Measurements from ENCODE around the gene ING3.

ING3 gene

GRCh38 chr7:120959929-120960484, 9.4 kb downstream of the ING3 start:
- Histone ChIP-seq H2BK5ac (ENCODE audit: low read length) (no peak overlapping the region), H3K4me2 (ENCODE audit: insufficient read depth, low read length, poor library complexity, severe bottlenecking) (no peak overlapping the region), H3K4me1 (ENCODE audit: control insufficient read depth in 2 of 2, insufficient read depth in 1 of 2, low read depth in 1 of 2, low read length in 2 of 2) (no peaks in the 10 kb centered on the region), H2BK15ac (ENCODE audit: low read length) (no peak overlapping the region), H3K4me3 (ENCODE audit: low read length in 2 of 2) (no peak overlapping the region), H3K14ac (ENCODE audit: low read length) (no peak overlapping the region), H2BK12ac (ENCODE audit: low read length) (no peak overlapping the region), H2BK120ac (ENCODE audit: low read depth, low read length) (no peak overlapping the region), H3K79me1 (ENCODE audit: low read depth, low read length) (no peaks in the 10 kb centered on the region), H4K8ac (ENCODE audit: low read depth, low read length) (no peak overlapping the region), H4K91ac (ENCODE audit: low read depth, low read length, poor library complexity) (no peak overlapping the region), H3K9me3 (replicated peaks in 1 of 2; ENCODE audit: control insufficient read depth in 2 of 2, insufficient read depth in 1 of 2, low read depth in 1 of 2, low read length in 2 of 2) (no peaks in the 10 kb centered on the region), H3K36me3 (replicated peaks in 1 of 2; ENCODE audit: control insufficient read depth in 2 of 2, insufficient read depth in 2 of 2, low read length in 2 of 2) (peaks cover 2 to 39% of the 10 kb centered on the region in 2 donors), H2AFZ (ENCODE audit: low read length) (no peak overlapping the region), H3K27me3 (ENCODE audit: control insufficient read depth in 3 of 3, insufficient read depth in 3 of 3, low read depth in 1 of 3, low read length in 3 of 3) (no peaks in the 10 kb centered on the region), H3K18ac (ENCODE audit: low read length) (no peak overlapping the region), H3K4ac (ENCODE audit: low read length) (no peak overlapping the region), H3K23ac (ENCODE audit: low read depth, low read length, poor library complexity) (no peak overlapping the region), H3K9ac (ENCODE audit: low read depth, low read length, poor library complexity) (no peak overlapping the region), H2AK5ac (ENCODE audit: low read depth, low read length) (no peak overlapping the region), H3K27ac (replicated peaks; ENCODE audit: low read length) (no peak overlapping the region)
- DNase-seq (ENCODE audit: low spot score) = no peak
- WGBS, 2 donors (ENCODE audit: extremely low coverage in 2 of 2, insufficient read length in 2 of 2, insufficient replicate concordance in 1 of 2) = no CpG with 5 or more reads among the region's 8 CpGs

GRCh38 chr7:120960714-120961113, 10.1 kb downstream of the ING3 start:
- no peak overlapping the region for H2AFZ ChIP-seq (ENCODE audit: low read length)
- H3K27ac ChIP-seq (replicated peaks; ENCODE audit: low read length) = no peak overlapping the region
- H3K4me3 ChIP-seq (ENCODE audit: low read length in 2 of 2) = no peak overlapping the region
- no peak overlapping the region for H4K91ac ChIP-seq (ENCODE audit: low read depth, low read length, poor library complexity)
- no peak for DNase-seq (ENCODE audit: low spot score)
- H3K18ac ChIP-seq (ENCODE audit: low read length) = no peak overlapping the region
- no peak overlapping the region for H2BK15ac ChIP-seq (ENCODE audit: low read length)
- no peak overlapping the region for H2AK5ac ChIP-seq (ENCODE audit: low read depth, low read length)
- H2BK120ac ChIP-seq (ENCODE audit: low read depth, low read length) = no peak overlapping the region
- H3K36me3 ChIP-seq (replicated peaks in 1 of 2; ENCODE audit: control insufficient read depth in 2 of 2, insufficient read depth in 2 of 2, low read length in 2 of 2) = peaks cover 2 to 39% of the 10 kb centered on the region in 2 donors
- H3K14ac ChIP-seq (ENCODE audit: low read length) = no peak overlapping the region
- no peaks in the 10 kb centered on the region for H3K4me1 ChIP-seq (ENCODE audit: control insufficient read depth in 2 of 2, insufficient read depth in 1 of 2, low read depth in 1 of 2, low read length in 2 of 2)
- no peaks in the 10 kb centered on the region for H3K27me3 ChIP-seq (ENCODE audit: control insufficient read depth in 3 of 3, insufficient read depth in 3 of 3, low read depth in 1 of 3, low read length in 3 of 3)
- no peak overlapping the region for H3K23ac ChIP-seq (ENCODE audit: low read depth, low read length, poor library complexity)
- no peaks in the 10 kb centered on the region for H3K9me3 ChIP-seq (replicated peaks in 1 of 2; ENCODE audit: control insufficient read depth in 2 of 2, insufficient read depth in 1 of 2, low read depth in 1 of 2, low read length in 2 of 2)
- no CpG with 5 or more reads among the region's 1 CpG for WGBS, 2 donors (ENCODE audit: extremely low coverage in 2 of 2, insufficient read length in 2 of 2, insufficient replicate concordance in 1 of 2)
- no peak overlapping the region for H3K4ac ChIP-seq (ENCODE audit: low read length)
- H2BK12ac ChIP-seq (ENCODE audit: low read length) = no peak overlapping the region
- no peak overlapping the region for H3K9ac ChIP-seq (ENCODE audit: low read depth, low read length, poor library complexity)
- H4K8ac ChIP-seq (ENCODE audit: low read depth, low read length) = no peak overlapping the region
- H2BK5ac ChIP-seq (ENCODE audit: low read length) = no peak overlapping the region
- H3K4me2 ChIP-seq (ENCODE audit: insufficient read depth, low read length, poor library complexity, severe bottlenecking) = no peak overlapping the region
- no peaks in the 10 kb centered on the region for H3K79me1 ChIP-seq (ENCODE audit: low read depth, low read length)

GRCh38 chr7:120961638-120962173, 11.1 kb downstream of the ING3 start:
- H2BK5ac ChIP-seq (ENCODE audit: low read length) = no peak overlapping the region
- no CpG with 5 or more reads among the region's 1 CpG for WGBS, 2 donors (ENCODE audit: extremely low coverage in 2 of 2, insufficient read length in 2 of 2, insufficient replicate concordance in 1 of 2)
- H3K4me1 ChIP-seq (ENCODE audit: control insufficient read depth in 2 of 2, insufficient read depth in 1 of 2, low read depth in 1 of 2, low read length in 2 of 2) = peaks cover 0 to 3% of the 10 kb centered on the region in 2 donors
- H3K14ac ChIP-seq (ENCODE audit: low read length) = no peak overlapping the region
- H2BK12ac ChIP-seq (ENCODE audit: low read length) = no peak overlapping the region
- H4K91ac ChIP-seq (ENCODE audit: low read depth, low read length, poor library complexity) = no peak overlapping the region
- H2AK5ac ChIP-seq (ENCODE audit: low read depth, low read length) = no peak overlapping the region
- H3K9me3 ChIP-seq (replicated peaks in 1 of 2; ENCODE audit: control insufficient read depth in 2 of 2, insufficient read depth in 1 of 2, low read depth in 1 of 2, low read length in 2 of 2) = no peaks in the 10 kb centered on the region
- no peak overlapping the region for H3K4ac ChIP-seq (ENCODE audit: low read length)
- no peak overlapping the region for H3K4me3 ChIP-seq (ENCODE audit: low read length in 2 of 2)
- no peak overlapping the region for H4K8ac ChIP-seq (ENCODE audit: low read depth, low read length)
- no peak overlapping the region for H2AFZ ChIP-seq (ENCODE audit: low read length)
- H3K79me1 ChIP-seq (ENCODE audit: low read depth, low read length) = no peaks in the 10 kb centered on the region
- no peak overlapping the region for H3K18ac ChIP-seq (ENCODE audit: low read length)
- H3K23ac ChIP-seq (ENCODE audit: low read depth, low read length, poor library complexity) = no peak overlapping the region
- peaks cover 2 to 39% of the 10 kb centered on the region in 2 donors for H3K36me3 ChIP-seq (replicated peaks in 1 of 2; ENCODE audit: control insufficient read depth in 2 of 2, insufficient read depth in 2 of 2, low read length in 2 of 2)
- no peak overlapping the region for H2BK120ac ChIP-seq (ENCODE audit: low read depth, low read length)
- H3K4me2 ChIP-seq (ENCODE audit: insufficient read depth, low read length, poor library complexity, severe bottlenecking) = no peak overlapping the region
- H3K27ac ChIP-seq (replicated peaks; ENCODE audit: low read length) = no peak overlapping the region
- H3K27me3 ChIP-seq (ENCODE audit: control insufficient read depth in 3 of 3, insufficient read depth in 3 of 3, low read depth in 1 of 3, low read length in 3 of 3) = no peaks in the 10 kb centered on the region
- no peak overlapping the region for H3K9ac ChIP-seq (ENCODE audit: low read depth, low read length, poor library complexity)
- no peak overlapping the region for H2BK15ac ChIP-seq (ENCODE audit: low read length)
- DNase-seq (ENCODE audit: low spot score) = no peak

- H3K4ac ChIP-seq (ENCODE audit: low read length) = no peak overlapping the region
- no peak overlapping the region for H3K4me3 ChIP-seq (ENCODE audit: low read length in 2 of 2)
- no peak overlapping the region for H3K4me2 ChIP-seq (ENCODE audit: insufficient read depth, low read length, poor library complexity, severe bottlenecking)
- no peak overlapping the region for H3K23ac ChIP-seq (ENCODE audit: low read depth, low read length, poor library complexity)
- no peak overlapping the region for H3K27ac ChIP-seq (replicated peaks; ENCODE audit: low read length)
- no peak overlapping the region for H2BK5ac ChIP-seq (ENCODE audit: low read length)
- H2BK12ac ChIP-seq (ENCODE audit: low read length) = no peak overlapping the region
- H3K36me3 ChIP-seq (replicated peaks in 1 of 2; ENCODE audit: control insufficient read depth in 2 of 2, insufficient read depth in 2 of 2, low read length in 2 of 2) = peaks cover 4 to 51% of the 10 kb centered on the region in 2 donors
- no peak for DNase-seq (ENCODE audit: low spot score)
- no peaks in the 10 kb centered on the region for H3K27me3 ChIP-seq (ENCODE audit: control insufficient read depth in 3 of 3, insufficient read depth in 3 of 3, low read depth in 1 of 3, low read length in 3 of 3)
- no peaks in the 10 kb centered on the region for H3K9me3 ChIP-seq (replicated peaks in 1 of 2; ENCODE audit: control insufficient read depth in 2 of 2, insufficient read depth in 1 of 2, low read depth in 1 of 2, low read length in 2 of 2)
- no peak overlapping the region for H2AFZ ChIP-seq (ENCODE audit: low read length)
- H3K9ac ChIP-seq (ENCODE audit: low read depth, low read length, poor library complexity) = no peak overlapping the region
- H3K18ac ChIP-seq (ENCODE audit: low read length) = no peak overlapping the region
- no peak overlapping the region for H2BK120ac ChIP-seq (ENCODE audit: low read depth, low read length)
- no peak overlapping the region for H2AK5ac ChIP-seq (ENCODE audit: low read depth, low read length)
- peaks cover 0 to 5% of the 10 kb centered on the region in 2 donors for H3K4me1 ChIP-seq (ENCODE audit: control insufficient read depth in 2 of 2, insufficient read depth in 1 of 2, low read depth in 1 of 2, low read length in 2 of 2)
- no peak overlapping the region for H4K8ac ChIP-seq (ENCODE audit: low read depth, low read length)
- H4K91ac ChIP-seq (ENCODE audit: low read depth, low read length, poor library complexity) = no peak overlapping the region
- H3K79me1 ChIP-seq (ENCODE audit: low read depth, low read length) = no peaks in the 10 kb centered on the region
- WGBS, 2 donors (ENCODE audit: extremely low coverage in 2 of 2, insufficient read length in 2 of 2, insufficient replicate concordance in 1 of 2) = no CpG with 5 or more reads among the region's 1 CpG
- no peak overlapping the region for H3K14ac ChIP-seq (ENCODE audit: low read length)
- H2BK15ac ChIP-seq (ENCODE audit: low read length) = no peak overlapping the region
Observed at GRCh38 chr7:120964088-120964487, 13.5 kb downstream of the ING3 start.

All from neuronal stem cell (in vitro differentiated cells).